Mammary epithelial cell (primary cell): ENCODE results near the gene L2HGDH.

Experiments used
- CTCF ChIP-seq, 2 donors: IDR thresholded peaks in 1 of 2; conservative IDR thresholded peaks in 1 of 2; 2 replicates each; pipeline ENCODE4 v1.5.1; 2011 to 2012; ENCODE audit warnings: inconsistent platforms in 2 of 2, low read length in 2 of 2, mild to moderate bottlenecking in 2 of 2, control low read depth in 1 of 2, low read depth in 1 of 2; ENCODE audit not compliant: insufficient read depth in 1 of 2; ENCODE audit errors: extremely low read depth in 1 of 2
- EZH2 ChIP-seq: IDR thresholded peaks from 2 replicates; pipeline ENCODE4 v1.6.1; 2012; ENCODE audit warnings: low read length, inconsistent platforms, borderline replicate concordance

GRCh38 chr14:50229681-50230080 is 82.3 kb downstream of the L2HGDH start:
- TF ChIP-seq CTCF (conservative IDR thresholded peaks at IDR 0.05 in 1 of 2, IDR thresholded peaks at IDR 0.05 in 1 of 2; ENCODE audit: extremely low read depth in 1 of 2, insufficient read depth in 1 of 2, low read depth in 1 of 2, low read length in 2 of 2) (no peak), EZH2 (no peak)
